GM18508 (cell line): ENCODE measurements around the gene EGLN3.
"Not testable (repeated sequence)": the region's sequence is repeated elsewhere in the genome, so short reads cannot be mapped to it uniquely, and the experiment has no call there.

Source experiments
- ATAC-seq: cut with Tn5 transposase; IDR thresholded peaks from one replicate; pipeline ENCODE4 v1.9.1; 2021; ENCODE audit warnings: moderate number of reproducible peaks; ENCODE audit not compliant: insufficient read depth, unreplicated experiment

EGLN3 gene

DNA sequence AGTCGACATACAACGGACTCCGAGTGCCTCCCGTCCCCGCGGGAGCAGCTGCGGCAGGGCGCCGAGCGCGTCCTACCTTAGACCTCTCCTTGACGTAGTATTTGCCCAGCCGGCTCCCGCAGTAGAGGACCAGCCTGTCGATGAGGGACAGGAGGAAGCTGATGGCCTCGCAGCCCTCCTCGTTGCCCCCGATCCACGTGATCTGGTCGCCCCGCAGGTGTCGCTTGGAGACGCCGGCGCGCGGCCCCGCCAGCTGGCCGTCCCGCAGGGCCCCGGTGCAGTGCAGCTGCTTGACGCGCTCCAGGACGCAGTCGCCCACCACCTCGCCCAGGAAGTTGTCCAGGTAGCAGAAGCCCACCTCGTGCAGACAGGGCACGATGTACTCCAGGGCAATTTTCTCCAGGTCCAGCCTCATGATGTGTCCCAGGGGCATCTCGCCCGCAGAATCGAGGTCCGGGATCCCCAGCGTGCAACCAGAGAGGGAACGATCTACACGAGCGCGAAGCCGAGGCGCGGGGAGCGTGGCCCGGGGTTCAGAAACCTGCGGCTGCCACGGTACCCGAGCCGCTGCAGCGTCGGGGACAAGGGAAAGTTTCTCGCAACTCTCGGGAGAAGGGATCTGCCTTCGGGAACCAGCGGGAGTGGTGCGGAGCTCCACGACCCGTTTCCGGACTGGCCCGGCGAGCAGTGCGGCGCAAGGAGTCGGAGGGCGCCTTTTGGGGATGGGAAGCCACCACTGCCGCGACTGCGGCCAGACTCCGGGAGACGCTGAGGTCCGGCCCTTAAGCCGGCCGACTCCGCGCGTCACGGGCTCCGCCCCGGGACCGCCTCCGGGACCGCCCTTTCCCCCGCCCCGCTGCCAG is at the start of gene EGLN3:
Gene EGLN3, minus strand, starts transcription at position 755 of the 863 bp plus-strand sequence. Its CDS starts 322 bp downstream, at position 433.
- ATAC-seq, result no peak

GRCh38 chr14:34000396-34000795 is 49.5 kb upstream of the EGLN3 start:
- no peak for ATAC-seq

- no peak for ATAC-seq
These were observed 49.0 kb upstream of the EGLN3 start for GRCh38 chr14:33999771-34000291.

- no peak for ATAC-seq
These were observed 46.7 kb upstream of the EGLN3 start for GRCh38 chr14:33997611-33998010.

DNA sequence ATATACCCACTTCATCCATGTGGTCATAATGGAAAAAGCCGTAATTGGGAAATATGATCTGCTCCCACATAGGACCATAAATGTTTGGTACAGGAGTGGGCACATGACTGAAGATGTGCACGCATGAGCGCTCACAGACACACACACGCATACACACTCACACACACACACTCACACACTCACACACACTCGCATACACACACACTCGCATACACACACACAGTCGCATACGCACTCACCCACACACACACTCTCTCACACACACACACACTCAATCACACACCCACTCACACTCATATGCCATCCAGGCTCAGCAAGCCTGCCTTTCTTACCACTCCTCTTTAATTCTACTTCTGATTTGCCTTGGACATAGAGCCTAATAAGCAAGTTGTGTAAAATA is 45.6 kb upstream of the EGLN3 start:
- no peak for ATAC-seq

GRCh38 chr14:33993246-33993645 is 42.4 kb upstream of the EGLN3 start:
- ATAC-seq, result no peak

- no peak for ATAC-seq
These were observed 41.6 kb upstream of the EGLN3 start for GRCh38 chr14:33992274-33993007.

DNA sequence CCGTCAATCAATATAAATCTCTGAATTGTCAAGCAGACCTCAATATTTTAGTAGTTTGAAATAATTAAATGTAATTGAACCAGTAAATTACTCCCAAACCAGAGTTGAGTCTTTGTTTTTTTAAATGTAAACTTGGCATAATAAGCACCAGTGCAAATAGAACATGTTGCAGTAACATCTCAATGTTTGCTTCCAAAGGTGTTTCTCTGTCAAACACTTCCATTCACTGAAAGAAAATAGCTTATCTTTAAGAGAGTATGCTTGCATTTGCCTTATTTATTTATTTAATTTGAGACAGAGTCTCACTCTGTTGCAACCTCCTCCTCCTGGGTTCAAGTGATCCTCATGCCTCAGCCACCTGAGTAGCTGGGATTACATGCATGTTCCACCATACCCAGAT is 39.9 kb upstream of the EGLN3 start:
- ATAC-seq, result no peak

DNA sequence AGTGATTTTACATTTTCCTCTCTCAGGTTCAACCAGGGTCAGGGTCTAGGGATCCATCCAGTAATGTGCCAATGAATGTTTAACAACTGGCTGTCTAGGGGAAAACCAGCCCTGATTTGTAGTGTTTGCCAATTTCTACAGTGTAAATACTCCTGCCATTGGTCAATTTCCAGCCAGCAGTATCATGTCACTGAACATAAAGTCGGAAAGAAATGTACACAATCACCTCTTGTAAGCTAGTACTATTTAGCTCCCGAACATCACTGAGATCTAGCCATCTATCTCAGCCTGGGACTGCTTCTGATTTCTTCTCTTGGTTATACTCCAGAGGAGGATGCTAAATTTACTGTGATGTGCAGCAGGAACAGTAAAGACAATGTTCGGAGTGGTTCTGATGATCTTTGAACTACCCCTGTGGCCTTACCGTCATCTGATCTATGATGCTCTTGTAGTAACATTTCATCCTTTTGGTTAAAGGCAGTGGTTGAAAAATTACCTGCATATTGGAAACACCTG is 36.7 kb upstream of the EGLN3 start:
- no peak for ATAC-seq

- ATAC-seq, result no peak
These were observed 35.9 kb upstream of the EGLN3 start for GRCh38 chr14:33986804-33987203.

DNA sequence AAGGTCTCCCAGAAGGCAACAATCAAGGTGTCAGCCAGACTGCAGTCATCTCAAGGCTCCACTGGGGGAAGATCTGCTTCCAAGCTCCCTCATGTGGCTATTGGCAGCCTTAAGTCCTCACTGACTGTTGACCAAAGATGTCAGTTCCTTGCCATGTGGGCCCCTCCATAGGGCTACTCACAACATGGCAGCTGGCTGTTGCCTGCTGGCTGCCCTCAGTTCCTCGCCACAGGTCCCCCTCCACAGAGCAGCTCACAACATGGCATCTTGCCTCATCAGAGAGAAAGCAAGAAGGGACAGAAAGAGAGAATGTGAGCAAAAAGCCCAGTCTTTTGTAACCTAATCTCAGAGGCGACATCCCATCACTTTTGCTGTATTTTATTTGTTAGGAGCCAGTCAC is 34.4 kb upstream of the EGLN3 start:
- ATAC-seq, result no peak

DNA sequence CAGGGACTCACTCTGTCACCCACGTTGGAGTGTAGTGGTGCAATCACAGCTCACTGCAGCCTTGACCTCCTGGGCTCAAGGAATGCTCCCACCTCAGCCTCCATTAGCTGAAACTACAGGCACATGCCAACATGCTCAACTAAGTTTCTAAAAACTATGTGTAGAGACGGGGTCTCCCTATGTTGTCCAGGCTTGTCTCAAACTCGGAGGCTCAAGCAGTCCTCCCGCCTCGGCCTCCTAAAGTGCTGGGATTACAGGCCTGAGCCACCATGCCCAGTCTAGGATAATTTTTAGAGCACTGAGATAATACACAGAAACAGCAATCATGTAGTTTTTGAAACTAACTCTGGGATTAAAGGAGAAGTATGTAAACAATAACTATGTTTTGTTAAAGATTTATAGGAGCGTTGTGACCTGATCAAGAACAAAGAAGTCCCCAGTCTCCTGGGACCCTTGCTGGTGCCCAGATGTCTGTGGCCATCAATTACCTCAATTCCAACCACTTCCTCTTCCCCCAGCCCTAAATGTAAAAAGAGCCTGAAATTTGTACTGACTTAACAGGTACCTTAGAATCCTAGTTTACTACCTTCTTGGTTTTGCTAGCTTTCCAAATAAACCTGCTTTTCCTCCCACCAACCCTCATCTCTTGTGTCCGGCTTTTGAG is 28.9 kb upstream of the EGLN3 start:
- peak; percentile 87 for ATAC-seq

GRCh38 chr14:33978892-33979612 is 28.2 kb upstream of the EGLN3 start:
- no peak for ATAC-seq

- peak; percentile 80 for ATAC-seq
These were observed 21.8 kb upstream of the EGLN3 start for GRCh38 chr14:33972583-33973081.

DNA sequence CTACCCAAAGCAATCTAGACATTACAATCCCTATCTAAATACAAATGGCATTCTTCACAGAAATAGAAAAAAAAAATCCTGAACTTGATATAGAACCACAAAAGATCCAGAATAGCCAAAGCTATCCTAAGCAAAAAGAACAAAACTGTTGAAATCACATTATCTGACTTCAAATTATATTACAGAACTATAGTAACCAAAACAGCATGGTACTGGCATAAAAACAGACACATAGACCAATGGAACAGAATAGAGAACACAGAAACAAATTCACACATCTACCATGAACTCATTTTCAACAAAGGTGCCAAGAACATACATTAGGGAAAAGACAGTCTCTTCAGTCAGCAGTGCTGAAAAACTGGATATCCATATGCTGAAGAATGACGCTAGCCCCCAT is 19.0 kb upstream of the EGLN3 start:
- not testable (repeated sequence) for ATAC-seq

DNA sequence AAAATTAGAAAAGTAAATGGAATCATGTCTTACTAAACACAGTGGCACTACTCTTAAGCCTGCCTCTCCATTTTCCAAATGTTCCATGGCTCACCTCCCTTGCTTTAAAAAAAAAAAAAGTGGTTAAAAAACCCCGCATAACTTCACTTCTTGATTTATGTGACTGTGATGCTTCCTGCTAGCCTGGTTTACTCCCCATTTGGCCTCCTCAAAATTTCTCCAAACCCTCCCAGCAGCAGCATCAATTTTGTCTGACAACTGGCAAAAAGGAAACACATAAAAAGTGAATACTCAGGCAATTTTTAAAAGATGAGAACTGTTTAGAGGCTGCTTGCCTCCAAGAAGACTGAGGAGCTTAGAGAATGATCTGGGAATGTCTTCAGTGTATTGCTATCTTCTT is 17.8 kb upstream of the EGLN3 start:
- ATAC-seq, result no peak

DNA sequence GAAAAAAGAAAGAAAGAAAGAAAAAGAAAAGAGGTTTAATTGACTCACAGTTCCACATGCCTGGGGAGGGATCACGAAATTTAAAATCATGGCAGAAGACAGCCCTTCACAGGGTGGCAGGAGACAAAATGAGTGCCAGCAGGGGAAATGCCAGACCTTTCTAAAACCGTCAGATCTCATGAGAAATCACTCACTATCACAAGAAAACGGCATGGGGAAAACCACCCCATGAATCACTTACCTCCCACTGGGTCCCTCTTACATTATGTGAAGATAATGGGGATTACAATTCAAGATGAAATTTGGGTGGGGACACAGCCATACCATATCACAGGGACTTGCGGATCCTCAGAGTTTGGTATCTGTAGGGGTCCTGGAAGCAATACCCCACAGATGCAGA is 16.3 kb upstream of the EGLN3 start:
- ATAC-seq, result no peak

DNA sequence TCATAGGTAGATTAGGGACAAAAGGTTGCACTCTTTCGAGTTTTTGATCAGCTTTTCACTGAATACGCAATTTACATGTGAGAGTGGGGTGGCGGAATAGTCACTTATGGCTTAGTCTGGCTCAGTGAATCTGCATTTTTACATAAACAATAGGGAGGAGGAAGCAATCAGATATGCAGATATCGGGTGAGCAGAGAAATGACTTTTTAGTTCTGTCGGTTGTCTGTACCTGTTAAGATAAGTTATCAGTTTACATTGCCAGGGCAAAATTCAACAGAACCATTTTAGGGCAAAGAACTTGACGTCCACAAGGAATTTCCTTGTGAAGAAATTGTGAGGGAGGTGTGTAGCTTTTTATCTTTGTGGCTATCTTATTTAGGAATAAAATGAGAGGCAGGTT is 15.4 kb upstream of the EGLN3 start:
- no peak for ATAC-seq

DNA sequence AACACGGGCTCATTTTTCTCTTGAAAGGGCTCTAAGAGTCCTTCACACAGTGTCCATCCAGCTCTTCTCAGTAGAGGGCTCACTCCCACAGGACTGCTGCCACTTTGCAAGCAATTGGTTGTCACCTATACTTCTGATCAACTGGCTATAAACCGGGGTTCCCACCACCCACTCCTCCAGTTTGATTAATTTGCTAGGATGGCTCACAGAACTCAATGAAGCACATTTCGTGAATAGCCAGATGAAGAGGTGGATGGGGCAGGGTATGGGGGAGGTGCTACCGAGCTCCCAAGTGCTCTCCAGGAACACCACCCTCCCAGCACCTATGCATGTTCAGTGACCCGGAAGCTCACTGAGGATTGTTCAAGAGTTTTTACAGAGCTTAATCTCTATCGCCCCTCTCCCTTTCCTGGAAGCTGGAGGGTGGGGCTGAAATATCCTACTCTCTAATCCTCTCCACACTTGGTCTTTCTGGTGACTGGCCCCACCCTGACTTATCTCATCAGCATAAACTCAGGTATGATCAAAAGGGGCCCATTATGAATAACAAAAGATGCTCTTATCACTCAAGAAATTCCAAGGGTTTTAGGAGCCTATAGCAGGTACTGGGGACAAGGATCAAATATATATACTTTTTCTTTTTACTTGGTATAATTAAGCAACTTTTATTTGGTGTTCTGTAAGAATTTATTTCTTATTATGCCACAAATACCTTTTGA is 13.9 kb upstream of the EGLN3 start:
- no peak for ATAC-seq
